Trophoblast cell (in vitro differentiated cells and primary cell): ENCODE data around the gene FTL.

Source experiments
- DNase-seq, 2 donors: peaks; one replicate each; pipeline ENCODE4 v3.0.0-alpha.2; 2016
- H2AFZ ChIP-seq: 2 replicates; pipeline ENCODE4 v1.6.1; 2013; ENCODE audit warnings: low read length, moderate library complexity, mild to moderate bottlenecking; ENCODE audit not compliant: insufficient read depth, poor library complexity
- H2AK5ac ChIP-seq: 2 replicates; pipeline ENCODE4 v1.6.1; 2013; ENCODE audit warnings: mild to moderate bottlenecking, low read length
- H2BK120ac ChIP-seq: 2 replicates; pipeline ENCODE4 v1.6.1; 2013; ENCODE audit warnings: low read length, mild to moderate bottlenecking, moderate library complexity; ENCODE audit not compliant: insufficient read depth, poor library complexity
- H2BK12ac ChIP-seq: 2 replicates; pipeline ENCODE4 v1.6.1; 2013; ENCODE audit warnings: mild to moderate bottlenecking, low read length, moderate library complexity
- H2BK5ac ChIP-seq: 2 replicates; pipeline ENCODE4 v1.6.1; 2013; ENCODE audit warnings: low read length, low read depth, moderate library complexity, mild to moderate bottlenecking; ENCODE audit not compliant: poor library complexity
- H3K14ac ChIP-seq: 2 replicates; pipeline ENCODE4 v1.6.1; 2013; ENCODE audit warnings: mild to moderate bottlenecking, low read length
- H3K18ac ChIP-seq: 2 replicates; pipeline ENCODE4 v1.6.1; 2013; ENCODE audit warnings: mild to moderate bottlenecking, low read length
- H3K23ac ChIP-seq: 2 replicates; pipeline ENCODE4 v1.6.1; 2013; ENCODE audit warnings: low read length
- H3K27ac ChIP-seq: 2 replicates; pipeline ENCODE4 v1.5.1; 2013; ENCODE audit warnings: low read depth, mild to moderate bottlenecking, inconsistent platforms, low read length, moderate library complexity
- H3K27me3 ChIP-seq: 2 replicates; pipeline ENCODE4 v1.6.1; 2013; ENCODE audit warnings: inconsistent platforms, mild to moderate bottlenecking, low read length, moderate library complexity; ENCODE audit not compliant: insufficient read depth
- H3K36me3 ChIP-seq, 2 experiments: 1 replicate in 1 of 2; 2 replicates in 1 of 2; pipeline ENCODE4 v1.6.1; 2013; ENCODE audit warnings: low read length in 2 of 2, mild to moderate bottlenecking in 2 of 2, moderate library complexity in 1 of 2; ENCODE audit not compliant: insufficient read depth in 2 of 2, control insufficient read depth in 1 of 2
- H3K4ac ChIP-seq: 2 replicates; pipeline ENCODE4 v1.6.1; 2013; ENCODE audit warnings: low read depth, mild to moderate bottlenecking, low read length, moderate library complexity
- H3K4me1 ChIP-seq, 2 experiments: 1 replicate in 1 of 2; 2 replicates in 1 of 2; pipeline ENCODE4 v1.6.1; 2013; ENCODE audit warnings: low read length in 2 of 2, mild to moderate bottlenecking in 2 of 2, moderate library complexity in 1 of 2; ENCODE audit not compliant: insufficient read depth in 2 of 2, control insufficient read depth in 1 of 2
- H3K4me2 ChIP-seq: 2 replicates; pipeline ENCODE4 v1.6.1; 2013; ENCODE audit warnings: inconsistent platforms, mild to moderate bottlenecking, low read length, moderate library complexity
- H3K4me3 ChIP-seq: 2 replicates; pipeline ENCODE4 v1.5.1; 2013; ENCODE audit warnings: mild to moderate bottlenecking, low read depth, low read length, inconsistent platforms
- H3K79me1 ChIP-seq: one replicate; pipeline ENCODE4 v1.6.1; 2013; ENCODE audit warnings: low read length
- H3K79me2 ChIP-seq: 2 replicates; pipeline ENCODE4 v1.6.1; 2013; ENCODE audit warnings: low read length, mild to moderate bottlenecking; ENCODE audit not compliant: control insufficient read depth, insufficient read depth, poor library complexity
- H3K9ac ChIP-seq: 2 replicates; pipeline ENCODE4 v1.6.1; 2013; ENCODE audit warnings: mild to moderate bottlenecking, low read length
- H3K9me3 ChIP-seq: 2 replicates; pipeline ENCODE4 v1.6.1; 2013; ENCODE audit warnings: low read depth, mild to moderate bottlenecking, control low read depth, inconsistent platforms, low read length; ENCODE audit not compliant: insufficient read depth
- H4K12ac ChIP-seq: 2 replicates; pipeline ENCODE4 v1.6.1; 2013; ENCODE audit warnings: low read depth, mild to moderate bottlenecking, low read length, moderate library complexity
- H4K8ac ChIP-seq: 2 replicates; pipeline ENCODE4 v1.6.1; 2013; ENCODE audit warnings: low read depth, mild to moderate bottlenecking, low read length, moderate library complexity
- H4K91ac ChIP-seq: one replicate; pipeline ENCODE4 v1.6.1; 2013; ENCODE audit warnings: low read depth, mild to moderate bottlenecking, low read length, moderate library complexity
- WGBS: extraction: QIAGEN DNeasy Blood & Tissue Kit; methylation state at CpG from one replicate; pipeline ENCODE4 v1.1.7; 2013; ENCODE audit warnings: missing lambda C conversion rate; ENCODE audit not compliant: insufficient read length, insufficient coverage; ENCODE audit errors: extremely low coverage; 5-methylcytosine and 5-hydroxymethylcytosine counted together

Gene FTL

DNA sequence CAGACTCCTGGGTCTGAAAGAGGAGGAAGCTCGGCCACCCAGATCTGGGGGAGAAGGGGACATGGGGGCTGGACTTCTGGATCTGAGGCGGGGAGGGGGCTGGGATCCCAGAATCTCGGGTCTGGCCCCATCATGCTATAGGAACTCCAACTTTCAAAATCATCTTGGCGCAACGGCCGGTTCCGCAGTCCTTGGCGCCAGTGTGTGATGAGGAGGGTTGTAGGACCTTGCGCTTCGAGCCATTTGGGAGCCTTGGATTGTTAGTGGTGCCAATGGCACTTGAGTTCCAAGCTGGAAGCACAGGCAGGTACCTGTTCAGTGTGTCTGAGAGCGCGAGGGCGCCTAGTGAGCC lies 28.9 kb downstream of the FTL start:
- peaks cover 17% of the 10 kb centered on the region for H3K79me1 ChIP-seq
- H4K12ac ChIP-seq: no peak overlapping the region
- H3K14ac ChIP-seq: peak overlapping the region; percentile 8
- H2BK5ac ChIP-seq: no peak overlapping the region
- H3K4ac ChIP-seq: peak overlapping the region; percentile 75
- peak overlapping the region; percentile 59 for H4K91ac ChIP-seq
- no peak overlapping the region for H3K23ac ChIP-seq
- H3K18ac ChIP-seq: peak overlapping the region; percentile 32
- H3K4me2 ChIP-seq: peak overlapping the region; percentile 78
- H2BK12ac ChIP-seq: no peak overlapping the region
- no peaks in the 10 kb centered on the region for H3K27me3 ChIP-seq
- no peak for DNase-seq
- peak overlapping the region; percentile 40 for H2AK5ac ChIP-seq
- peak overlapping the region; percentile 58 for H2AFZ ChIP-seq
- H3K4me3 ChIP-seq: peak overlapping the region; percentile 81
- no CpG with 5 or more reads among the region's 13 CpGs for WGBS
- H3K9me3 ChIP-seq: no peaks in the 10 kb centered on the region
- peaks cover 18% of the 10 kb centered on the region for H3K79me2 ChIP-seq
- H3K27ac ChIP-seq: no peak overlapping the region
- peaks cover 21 to 28% of the 10 kb centered on the region in 2 experiments for H3K4me1 ChIP-seq
- H3K36me3 ChIP-seq: peaks cover 12 to 13% of the 10 kb centered on the region in 2 experiments
- H4K8ac ChIP-seq: peak overlapping the region; percentile 87
- peak overlapping the region; percentile 79 for H3K9ac ChIP-seq
- no peak overlapping the region for H2BK120ac ChIP-seq

GRCh38 chr19:48997972-48998371 lies 32.9 kb downstream of the FTL start:
- H3K4me3 ChIP-seq: no peak overlapping the region

GRCh38 chr19:48999481-49000325 lies 34.6 kb downstream of the FTL start:
- Histone ChIP-seq H3K23ac (no peak overlapping the region), H4K8ac (no peak overlapping the region), H2BK12ac (no peak overlapping the region), H2AFZ (no peak overlapping the region), H3K4ac (no peak overlapping the region), H3K4me1 (no peaks in the 10 kb centered on the region), H2BK5ac (no peak overlapping the region), H3K14ac (no peak overlapping the region), H3K18ac (no peak overlapping the region), H3K36me3 (peaks cover 18 to 19% of the 10 kb centered on the region in 2 experiments), H2AK5ac (no peak overlapping the region), H3K9me3 (no peaks in the 10 kb centered on the region), H3K4me2 (no peak overlapping the region), H4K12ac (no peak overlapping the region), H3K79me2 (no peaks in the 10 kb centered on the region), H3K9ac (no peak overlapping the region), H2BK120ac (no peak overlapping the region), H3K79me1 (no peaks in the 10 kb centered on the region), H3K27ac (no peak overlapping the region), H3K4me3 (no peak overlapping the region), H3K27me3 (no peaks in the 10 kb centered on the region), H4K91ac (no peak overlapping the region)
- no CpG with 5 or more reads among the region's 16 CpGs for WGBS
- DNase-seq: peak; percentile 74 to 85

More at GRCh38 chr19:48997972-48998371, 32.9 kb downstream of the FTL start:
- Histone ChIP-seq H3K36me3 (peaks cover 4 to 9% of the 10 kb centered on the region in 2 experiments), H4K8ac (no peak overlapping the region), H3K23ac (no peak overlapping the region), H4K12ac (no peak overlapping the region), H4K91ac (no peak overlapping the region), H3K9ac (no peak overlapping the region), H2AFZ (no peak overlapping the region), H2BK12ac (no peak overlapping the region), H2AK5ac (no peak overlapping the region), H3K9me3 (no peaks in the 10 kb centered on the region), H2BK5ac (no peak overlapping the region), H3K79me1 (peaks cover 5% of the 10 kb centered on the region), H2BK120ac (no peak overlapping the region), H3K79me2 (peaks cover 4% of the 10 kb centered on the region), H3K4me1 (peaks cover 0 to 6% of the 10 kb centered on the region in 2 experiments), H3K14ac (no peak overlapping the region), H3K4ac (no peak overlapping the region), H3K18ac (no peak overlapping the region), H3K4me2 (no peak overlapping the region), H3K27me3 (no peaks in the 10 kb centered on the region), H3K27ac (no peak overlapping the region)
- WGBS: no CpG with 5 or more reads among the region's 5 CpGs
- DNase-seq: peak; percentile 69 to 80

DNA sequence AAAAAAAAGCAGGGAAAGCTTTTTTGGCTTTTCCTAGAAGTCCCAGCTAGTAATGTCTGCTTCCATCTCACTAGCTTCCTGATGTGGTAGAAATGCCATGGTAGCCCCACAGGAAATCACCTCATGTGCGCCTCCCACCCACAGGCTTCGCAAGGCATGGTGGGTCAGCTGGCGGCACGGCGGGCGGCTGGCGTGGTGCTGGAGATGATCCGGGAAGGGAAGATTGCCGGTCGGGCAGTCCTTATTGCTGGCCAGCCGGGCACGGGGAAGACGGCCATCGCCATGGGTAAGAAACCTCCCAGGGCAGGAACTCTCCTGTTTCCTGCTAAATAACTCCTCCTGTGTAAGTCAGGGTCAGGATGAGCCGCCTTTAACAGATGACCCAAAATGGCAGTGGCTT lies 39.0 kb downstream of the FTL start:
- Histone ChIP-seq H2BK12ac (no peak overlapping the region), H3K9me3 (no peaks in the 10 kb centered on the region), H3K4me3 (no peak overlapping the region), H3K27me3 (no peaks in the 10 kb centered on the region), H3K4me2 (no peak overlapping the region), H3K36me3 (peaks cover 37 to 42% of the 10 kb centered on the region in 2 experiments), H2BK120ac (no peak overlapping the region), H2AK5ac (no peak overlapping the region), H3K9ac (no peak overlapping the region), H3K4ac (no peak overlapping the region), H2AFZ (no peak overlapping the region), H4K8ac (no peak overlapping the region), H3K79me2 (no peaks in the 10 kb centered on the region), H3K79me1 (no peaks in the 10 kb centered on the region), H2BK5ac (no peak overlapping the region), H4K91ac (no peak overlapping the region), H4K12ac (no peak overlapping the region), H3K23ac (no peak overlapping the region), H3K4me1 (no peaks in the 10 kb centered on the region), H3K14ac (no peak overlapping the region), H3K27ac (no peak overlapping the region), H3K18ac (no peak overlapping the region)
- DNase-seq: no peak
- WGBS: no CpG with 5 or more reads among the region's 15 CpGs
